GM19193 (cell line): Measurements from ENCODE around the gene CSF2RB.

Source experiments
- POLR2A ChIP-seq: IDR thresholded peaks from 4 replicates; pipeline ENCODE4 v1.6.1; 2011; ENCODE audit not compliant: insufficient read depth, insufficient read length; ENCODE audit errors: extremely low read depth

The CSF2RB gene

GRCh38 chr22:36913427-36914389 lies at the start of gene CSF2RB:
Gene CSF2RB, plus strand, starts transcription at chr22:36913628. Its CDS starts 8,580 bp downstream, at chr22:36922208.
- no peak for TF ChIP-seq POLR2A

GRCh38 chr22:36863979-36864378 lies 49.4 kb upstream of the CSF2RB start:
- no peak for TF ChIP-seq POLR2A

GRCh38 chr22:36864454-36865215 lies 48.8 kb upstream of the CSF2RB start:
- TF ChIP-seq POLR2A: no peak

GRCh38 chr22:36865346-36865745 lies 48.1 kb upstream of the CSF2RB start:
- no peak for TF ChIP-seq POLR2A

GRCh38 chr22:36867695-36868094 lies 45.7 kb upstream of the CSF2RB start:
- no peak for TF ChIP-seq POLR2A

GRCh38 chr22:36868546-36869181 lies 44.8 kb upstream of the CSF2RB start:
- no peak for TF ChIP-seq POLR2A

- TF ChIP-seq POLR2A: no peak
These were observed 43.2 kb upstream of the CSF2RB start for GRCh38 chr22:36870250-36870649.

- TF ChIP-seq POLR2A: no peak
These were observed 41.8 kb upstream of the CSF2RB start for GRCh38 chr22:36871669-36872081.

GRCh38 chr22:36872084-36872483 lies 41.3 kb upstream of the CSF2RB start:
- no peak for TF ChIP-seq POLR2A

- no peak for TF ChIP-seq POLR2A
These were observed 40.4 kb upstream of the CSF2RB start for GRCh38 chr22:36872866-36873498.

GRCh38 chr22:36873614-36874308 lies 39.7 kb upstream of the CSF2RB start:
- peak; percentile 19 for TF ChIP-seq POLR2A

GRCh38 chr22:36874309-36874696 lies 39.1 kb upstream of the CSF2RB start:
- TF ChIP-seq POLR2A: peak; percentile 0

GRCh38 chr22:36874736-36875135 lies 38.7 kb upstream of the CSF2RB start:
- no peak for TF ChIP-seq POLR2A

- no peak for TF ChIP-seq POLR2A
These were observed 37.7 kb upstream of the CSF2RB start for GRCh38 chr22:36875741-36876140.
